Osteocyte (in vitro differentiated cells): ENCODE measurements around the gene AK9. TPM values are rescaled to one million over a fixed set of nuclear protein-coding genes. Genes with fewer than 3 reads are reported as not detected.

Source experiments
- DNase-seq: peaks from one replicate; pipeline ENCODE4 v3.0.0; 2021; ENCODE audit warnings: mixed read lengths; ENCODE audit not compliant: unreplicated experiment; ENCODE audit errors: extremely low spot score
- H3K27ac Mint-ChIP-seq: one replicate; pipeline ENCODE4 v1.8.0; 2021; ENCODE audit warnings: mild to moderate bottlenecking, mixed read lengths; ENCODE audit not compliant: unreplicated experiment
- H3K27me3 Mint-ChIP-seq: one replicate; pipeline ENCODE4 v1.8.0; 2021; ENCODE audit warnings: mixed read lengths; ENCODE audit not compliant: unreplicated experiment
- H3K36me3 Mint-ChIP-seq: one replicate; pipeline ENCODE4 v1.8.0; 2021; ENCODE audit warnings: mixed read lengths; ENCODE audit not compliant: unreplicated experiment
- H3K4me1 Mint-ChIP-seq: one replicate; pipeline ENCODE4 v1.8.0; 2021; ENCODE audit warnings: mixed read lengths; ENCODE audit not compliant: unreplicated experiment
- H3K4me3 Mint-ChIP-seq: one replicate; pipeline ENCODE4 v1.8.0; 2021; ENCODE audit warnings: mild to moderate bottlenecking, moderate library complexity, mixed read lengths; ENCODE audit not compliant: unreplicated experiment
- H3K9me3 Mint-ChIP-seq: one replicate; pipeline ENCODE4 v1.8.0; 2021; ENCODE audit warnings: mixed read lengths; ENCODE audit not compliant: unreplicated experiment
- CTCF ChIP-seq: fragments of 200-600 bp; sonication (generic); IDR thresholded peaks from 2 replicates; pipeline ENCODE4 v1.5.0; 2021; ENCODE audit warnings: antibody characterized with exemption, mild to moderate bottlenecking, moderate library complexity
- total RNA-seq: library from RNA; stranded (reverse); gene quantifications from 2 replicates; pipeline ENCODE4 v1.2.1, GENCODE V29; 2021

Gene AK9
- total RNA-seq, 1 donor from 2014 or later, result 5.3 TPM

DNA sequence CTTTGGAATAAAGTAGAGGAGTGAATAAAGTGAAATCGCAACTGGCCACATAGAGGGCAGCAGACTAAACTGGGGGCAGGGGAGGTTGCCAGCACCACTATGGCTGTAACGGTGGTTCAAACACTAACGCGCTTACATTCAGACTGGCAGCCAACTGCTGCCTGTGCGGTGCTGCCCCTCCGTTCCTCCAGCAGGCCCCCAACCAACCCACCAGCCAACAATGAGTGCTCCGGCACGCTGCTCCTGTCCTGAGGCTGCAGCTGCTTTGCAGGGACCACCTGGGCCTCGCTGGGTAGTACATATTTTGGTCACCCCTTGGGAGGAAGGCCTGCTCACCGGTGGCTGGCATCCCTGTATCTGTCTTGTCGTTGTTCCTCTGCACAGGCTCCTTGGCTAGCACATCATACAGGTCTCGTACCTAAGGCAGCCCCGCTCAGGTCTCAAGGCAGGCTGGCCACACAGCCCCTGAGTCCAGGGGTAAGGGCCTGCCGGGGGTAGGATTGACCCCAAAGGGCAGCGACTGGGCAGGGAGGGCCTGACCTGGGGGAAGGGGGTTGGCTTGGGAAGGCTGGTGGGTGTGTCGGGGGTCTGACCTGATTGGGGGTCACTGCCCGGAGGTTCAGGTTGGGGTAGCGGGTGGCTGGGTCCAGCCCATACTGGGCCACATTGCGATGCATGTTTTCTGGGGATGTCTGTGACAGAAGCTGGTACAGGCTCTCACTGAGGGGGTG, 241.8 kb downstream of the AK9 start:
- H3K27me3 Mint-ChIP-seq, result no peaks in the 10 kb centered on the region
- no peaks in the 10 kb centered on the region for H3K9me3 Mint-ChIP-seq
- peaks cover 13% of the 10 kb centered on the region for H3K36me3 Mint-ChIP-seq

GRCh38 chr6:109448615-109449014, 242.4 kb downstream of the AK9 start:
- Mint-ChIP-seq H3K27ac (no peak overlapping the region), H3K27me3 (no peaks in the 10 kb centered on the region), H3K36me3 (peaks cover 13% of the 10 kb centered on the region), H3K4me3 (no peak overlapping the region), H3K4me1 (peaks cover under 1% of the 10 kb centered on the region), H3K9me3 (no peaks in the 10 kb centered on the region)
- TF ChIP-seq CTCF, result no peak
- peak; percentile 75 for DNase-seq

More for the DNA sequence above, 241.8 kb downstream of the AK9 start:
- DNase-seq, result no peak
- TF ChIP-seq CTCF, result no peak
- Mint-ChIP-seq H3K4me3 (no peak overlapping the region), H3K4me1 (peaks cover 6% of the 10 kb centered on the region), H3K27ac (no peak overlapping the region)

GRCh38 chr6:109447878-109448555, 243.0 kb downstream of the AK9 start:
- H3K4me1 Mint-ChIP-seq, result no peaks in the 10 kb centered on the region
- H3K36me3 Mint-ChIP-seq, result peaks cover 15% of the 10 kb centered on the region
- H3K27ac Mint-ChIP-seq, result no peak overlapping the region
- no peak overlapping the region for H3K4me3 Mint-ChIP-seq
- TF ChIP-seq CTCF, result no peak
- DNase-seq, result no peak
- no peaks in the 10 kb centered on the region for H3K27me3 Mint-ChIP-seq
- H3K9me3 Mint-ChIP-seq, result no peaks in the 10 kb centered on the region

DNA sequence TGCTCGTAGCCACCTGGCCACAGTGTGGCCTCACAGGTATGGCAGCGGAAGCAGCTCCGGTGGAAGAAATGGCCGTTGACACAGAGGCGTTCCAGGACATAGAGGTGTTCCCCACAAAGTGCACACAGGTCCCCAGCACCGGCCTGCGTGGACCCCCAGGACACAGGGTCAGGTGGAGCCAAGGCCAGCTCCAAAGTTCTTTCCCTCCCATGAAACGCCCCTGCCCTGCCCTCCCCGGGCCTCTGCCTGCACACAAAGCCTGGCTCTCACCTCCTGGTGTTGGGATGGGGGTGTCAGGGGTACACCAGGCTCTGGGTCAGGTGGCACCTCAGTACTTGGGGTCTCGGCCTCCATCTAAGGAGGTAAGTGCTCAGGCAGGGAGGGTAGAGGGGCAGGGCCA, 243.9 kb downstream of the AK9 start:
- peaks cover 3% of the 10 kb centered on the region for H3K4me1 Mint-ChIP-seq
- H3K27ac Mint-ChIP-seq, result no peak overlapping the region
- H3K4me3 Mint-ChIP-seq, result no peak overlapping the region
- TF ChIP-seq CTCF, result no peak
- H3K27me3 Mint-ChIP-seq, result no peaks in the 10 kb centered on the region
- no peaks in the 10 kb centered on the region for H3K9me3 Mint-ChIP-seq
- H3K36me3 Mint-ChIP-seq, result peaks cover 15% of the 10 kb centered on the region
- DNase-seq, result no peak

GRCh38 chr6:109446541-109446940, 244.5 kb downstream of the AK9 start:
- Mint-ChIP-seq H3K4me1 (peaks cover 8% of the 10 kb centered on the region), H3K4me3 (no peak overlapping the region), H3K36me3 (peaks cover 15% of the 10 kb centered on the region), H3K9me3 (no peaks in the 10 kb centered on the region), H3K27ac (no peak overlapping the region), H3K27me3 (no peaks in the 10 kb centered on the region)
- no peak for DNase-seq
- TF ChIP-seq CTCF, result no peak
